Upper lobe of left lung (tissue), 6 donors: Measurements from ENCODE around the gene ODAD4. TPM values are rescaled to one million over a fixed set of nuclear protein-coding genes. Genes with fewer than 3 reads are reported as not detected.
A peak's percentile ranks its signal among the peaks of the same experiment; 100 is the strongest.

Experiments used
- ATAC-seq, 2 donors: fragments of 200-7000 bp; cut with Tn5 transposase; one replicate each; pipeline ENCODE4 v1.9.1; 2022; ENCODE audit warnings: mild to moderate bottlenecking in 2 of 2, moderate library complexity in 2 of 2; ENCODE audit not compliant: low FRiP score in 2 of 2
- DNase-seq, 2 donors: peaks; one replicate each; pipeline ENCODE4 v3.0.0-alpha.2; 2019 to 2020
- H3K27ac ChIP-seq, 4 donors: fragments of 200-600 bp; sonication (generic); one replicate each; pipeline ENCODE4 v1.5.1; 2016 to 2019
- H3K27me3 ChIP-seq, 4 donors: fragments of 200-600 bp; sonication (generic); one replicate each; pipeline ENCODE4 v1.5.1; 2017 to 2019
- H3K36me3 ChIP-seq, 4 donors: fragments of 200-600 bp; sonication (generic); one replicate each; pipeline ENCODE4 v1.5.1; 2016 to 2019
- H3K4me1 ChIP-seq, 4 donors: fragments of 200-600 bp; sonication (generic); one replicate each; pipeline ENCODE4 v1.5.1; 2018 to 2019
- H3K4me3 ChIP-seq, 4 donors: fragments of 200-600 bp; sonication (generic); one replicate each; pipeline ENCODE4 v1.5.1; 2017 to 2019; ENCODE audit warnings: mild to moderate bottlenecking in 2 of 4, moderate library complexity in 1 of 4
- H3K9me3 ChIP-seq, 4 donors: fragments of 200-600 bp; sonication (generic); one replicate each; pipeline ENCODE4 v1.5.1; 2018 to 2019
- CTCF ChIP-seq, 6 experiments: fragments of 450-650 bp in 4 of 6; fragments of 200-600 bp in 2 of 6; sonication (generic) in 2 of 6; IDR thresholded peaks; one replicate each; pipeline ENCODE4 v1.5.1; 2016 to 2019; ENCODE audit warnings: antibody characterized with exemption in 6 of 6
- EP300 ChIP-seq, 4 donors: sonication (generic); formaldehyde crosslinking; IDR thresholded peaks; one replicate each; pipeline ENCODE4 v1.5.1; 2017; ENCODE audit warnings: antibody characterized with exemption in 4 of 4, control low read depth in 2 of 4
- POLR2A ChIP-seq, 4 donors: fragments of 450-650 bp; IDR thresholded peaks; one replicate each; pipeline ENCODE4 v1.5.1; 2016 to 2017; ENCODE audit warnings: antibody characterized with exemption in 4 of 4, mild to moderate bottlenecking in 2 of 4
- POLR2AphosphoS5 ChIP-seq, 2 donors: sonication (generic); formaldehyde crosslinking; IDR thresholded peaks; one replicate each; pipeline ENCODE4 v1.5.1; 2017; ENCODE audit warnings: antibody characterized with exemption in 2 of 2
- WGBS, 2 donors: methylation state at CpG; one replicate each; pipeline ENCODE4 v1.1.5; 2017 to 2018; 5-methylcytosine and 5-hydroxymethylcytosine counted together
- total RNA-seq, 6 donors: library from RNA; depleted of rRNA in 4 of 6; stranded (reverse); fragments of >200 nt in 4 of 6; gene quantifications; one replicate each; pipeline versions ENCODE4 v1.1.0 to v1.2.1, GENCODE V29; 2016 to 2021
- donor health status: DM: no; HTN: no; CAD: no; lungs with moderate emphysema.
- donor health status: DM: no; HTN: yes; CAD: no; lungs with severe emphysema.

Gene ODAD4
- total RNA-seq, 6 donors from 2014 or later, result 1.2 to 16.9 (median 4.8) TPM

DNA sequence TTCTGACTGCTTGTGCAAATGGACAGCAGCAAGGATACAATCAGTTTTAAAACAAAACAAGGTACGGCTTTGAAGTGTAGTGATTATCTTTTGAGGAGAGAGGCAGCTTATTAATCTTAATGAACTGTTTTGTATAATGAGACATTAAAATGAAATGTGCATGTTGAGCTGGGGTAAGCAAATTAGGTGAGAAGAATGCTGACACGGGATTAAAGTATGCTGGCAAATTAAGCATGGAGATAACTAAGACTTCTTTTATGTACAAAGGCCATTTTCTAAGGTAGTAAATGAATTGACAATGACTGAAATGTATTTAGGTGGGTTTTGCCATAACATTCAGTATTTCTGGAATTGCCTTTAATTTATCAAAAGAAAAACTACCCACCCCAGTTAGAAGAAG lies 68.1 kb downstream of the ODAD4 start:
- H3K27ac ChIP-seq, result no peak overlapping the region
- TF ChIP-seq EP300 (IDR thresholded peaks at IDR 0.05), result no peak
- TF ChIP-seq POLR2A (IDR thresholded peaks at IDR 0.05), result no peak
- no peak for TF ChIP-seq CTCF (IDR thresholded peaks at IDR 0.05)
- H3K4me1 ChIP-seq, result peaks cover 0 to 19% (median 11%) of the 10 kb centered on the region in 4 donors
- ATAC-seq, result no peak
- no peak overlapping the region for H3K4me3 ChIP-seq
- H3K36me3 ChIP-seq, result peaks cover 47 to 98% (median 69%) of the 10 kb centered on the region in 4 donors
- H3K9me3 ChIP-seq, result no peaks in the 10 kb centered on the region
- 38 to 40% methylated on average over 2 of the region's 2 CpGs for WGBS, 2 donors
- no peak for DNase-seq
- H3K27me3 ChIP-seq, result no peaks in the 10 kb centered on the region

DNA sequence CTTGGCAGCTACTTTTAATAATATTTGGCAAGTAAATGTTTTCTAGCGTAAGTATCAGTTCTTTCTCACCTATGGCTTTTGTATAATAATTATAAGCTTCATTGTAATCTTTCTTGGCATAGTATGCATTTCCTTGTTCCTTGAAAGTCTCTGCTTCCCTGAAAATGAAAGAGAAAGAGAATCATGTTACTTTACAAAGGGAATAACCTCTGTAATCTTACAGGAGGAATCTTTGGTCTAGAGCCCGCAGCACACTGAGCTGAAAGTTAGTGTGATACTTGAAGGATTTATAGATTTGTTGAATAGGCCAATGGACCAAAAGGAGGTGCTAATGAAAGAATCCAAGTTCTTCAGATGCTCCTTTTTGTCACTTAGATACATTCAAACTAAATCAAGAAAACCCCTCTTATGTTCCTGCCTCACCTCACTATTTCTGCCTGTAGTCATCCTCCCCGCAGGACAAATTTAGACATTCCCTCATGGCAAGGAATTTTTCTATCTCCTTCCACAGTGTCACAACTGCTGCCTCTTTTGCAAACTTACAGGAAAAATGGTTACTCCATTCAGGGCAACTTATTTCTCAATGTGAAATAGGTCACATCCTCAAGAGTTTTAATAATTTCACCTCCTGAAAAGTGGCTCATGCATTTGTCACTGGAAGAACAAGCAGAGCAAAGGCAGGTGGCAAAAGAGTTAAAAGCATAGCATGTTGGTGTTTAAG lies 70.2 kb downstream of the ODAD4 start:
- TF ChIP-seq CTCF (IDR thresholded peaks at IDR 0.05) (no peak), EP300 (IDR thresholded peaks at IDR 0.05) (no peak), POLR2A (IDR thresholded peaks at IDR 0.05) (no peak)
- ATAC-seq, result no peak
- peaks cover 35 to 77% (median 52%) of the 10 kb centered on the region in 4 donors for H3K36me3 ChIP-seq
- H3K4me3 ChIP-seq, result no peak overlapping the region
- peak overlapping the region in 2 of 4 donors; percentile 3 to 33 for H3K27ac ChIP-seq
- peaks cover 6 to 26% (median 17%) of the 10 kb centered on the region in 4 donors for H3K4me1 ChIP-seq
- H3K9me3 ChIP-seq, result no peaks in the 10 kb centered on the region
- H3K27me3 ChIP-seq, result no peaks in the 10 kb centered on the region
- DNase-seq, result no peak
- 64 to 66% methylated on average over 3 of the region's 3 CpGs for whole genome bisulfite sequencing, 2 donors

GRCh38 chr17:42001729-42002128 lies 71.3 kb downstream of the ODAD4 start:
- Histone ChIP-seq H3K36me3 (peaks cover 24 to 65% (median 40%) of the 10 kb centered on the region in 4 donors), H3K27ac (no peak overlapping the region), H3K4me1 (peaks cover 6 to 27% (median 23%) of the 10 kb centered on the region in 4 donors)

GRCh38 chr17:42002175-42002791 lies 71.9 kb downstream of the ODAD4 start:
- H3K27me3 ChIP-seq, result no peaks in the 10 kb centered on the region
- no peak for ATAC-seq
- H3K27ac ChIP-seq, result no peak overlapping the region
- H3K4me3 ChIP-seq, result no peak overlapping the region
- DNase-seq, result no peak
- TF ChIP-seq POLR2AphosphoS5 (IDR thresholded peaks at IDR 0.05) (no peak), CTCF (IDR thresholded peaks at IDR 0.05) (no peak), EP300 (IDR thresholded peaks at IDR 0.05) (no peak), POLR2A (IDR thresholded peaks at IDR 0.05) (no peak)
- H3K4me1 ChIP-seq, result peaks cover 10 to 28% (median 24%) of the 10 kb centered on the region in 4 donors
- 84 to 85% methylated on average over 7 of the region's 7 CpGs for WGBS, 2 donors
- peaks cover 19 to 60% (median 35%) of the 10 kb centered on the region in 4 donors for H3K36me3 ChIP-seq
- no peaks in the 10 kb centered on the region for H3K9me3 ChIP-seq

More at GRCh38 chr17:42001729-42002128, 71.3 kb downstream of the ODAD4 start:
- no peak for TF ChIP-seq POLR2AphosphoS5 (IDR thresholded peaks at IDR 0.05)
- TF ChIP-seq EP300 (IDR thresholded peaks at IDR 0.05), result no peak
- no peak for TF ChIP-seq CTCF (IDR thresholded peaks at IDR 0.05)
- TF ChIP-seq POLR2A (IDR thresholded peaks at IDR 0.05), result no peak
- Histone ChIP-seq H3K9me3 (no peaks in the 10 kb centered on the region), H3K4me3 (no peak overlapping the region), H3K27me3 (no peaks in the 10 kb centered on the region)
- WGBS, 2 donors, result 88 to 93% methylated on average over 2 of the region's 2 CpGs
- DNase-seq (no peak), ATAC-seq (no peak)
